ENCODE results near the gene MECP2. TPM values are rescaled to one million over a fixed set of nuclear protein-coding genes. Genes with fewer than 3 reads are reported as not detected.

The MECP2 gene
- total RNA-seq, 1 donor from 2014 or later: 58.8 TPM

DNA sequence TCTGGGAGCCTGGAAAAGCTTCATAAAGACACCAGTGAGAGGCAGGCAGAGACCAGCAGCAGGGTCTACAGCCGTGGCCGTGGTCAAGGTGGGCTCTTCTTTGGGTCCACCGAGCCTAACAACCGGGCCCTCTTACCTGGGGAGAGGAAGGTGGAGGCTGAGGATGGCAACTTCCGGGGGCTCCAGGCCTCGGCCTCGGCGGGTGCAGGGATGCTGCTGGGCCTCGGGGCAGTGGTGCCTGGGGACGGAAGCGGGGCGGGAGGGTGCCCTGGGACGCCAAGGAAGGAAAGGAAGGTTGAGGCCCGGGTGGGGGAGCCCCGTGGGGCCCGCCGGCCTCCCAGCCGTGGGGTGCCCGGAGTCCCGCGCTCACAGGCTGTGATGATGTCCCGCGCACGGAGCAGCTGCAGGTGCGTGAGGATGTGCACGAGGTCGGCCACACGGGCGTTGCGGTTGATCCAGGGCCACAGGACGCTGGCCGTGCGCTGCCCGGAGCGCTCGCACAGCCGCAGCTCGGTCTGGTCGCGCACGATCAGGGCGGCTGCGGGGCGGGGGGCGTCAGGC is 78.4 kb downstream of the MECP2 start:
- DNase-seq: peak; percentile 74
- Mint-ChIP-seq H3K36me3 (ENCODE audit: low read depth) (peaks cover 18% of the 10 kb centered on the region), H3K27me3 (no peaks in the 10 kb centered on the region), H3K27ac (peak overlapping the region; percentile 90), H3K4me3 (peak overlapping the region; percentile 91), H3K9me3 (no peaks in the 10 kb centered on the region), H3K4me1 (peaks cover 11% of the 10 kb centered on the region)
- intact Hi-C loops (cut with micrococcal nuclease): no loop called here

DNA sequence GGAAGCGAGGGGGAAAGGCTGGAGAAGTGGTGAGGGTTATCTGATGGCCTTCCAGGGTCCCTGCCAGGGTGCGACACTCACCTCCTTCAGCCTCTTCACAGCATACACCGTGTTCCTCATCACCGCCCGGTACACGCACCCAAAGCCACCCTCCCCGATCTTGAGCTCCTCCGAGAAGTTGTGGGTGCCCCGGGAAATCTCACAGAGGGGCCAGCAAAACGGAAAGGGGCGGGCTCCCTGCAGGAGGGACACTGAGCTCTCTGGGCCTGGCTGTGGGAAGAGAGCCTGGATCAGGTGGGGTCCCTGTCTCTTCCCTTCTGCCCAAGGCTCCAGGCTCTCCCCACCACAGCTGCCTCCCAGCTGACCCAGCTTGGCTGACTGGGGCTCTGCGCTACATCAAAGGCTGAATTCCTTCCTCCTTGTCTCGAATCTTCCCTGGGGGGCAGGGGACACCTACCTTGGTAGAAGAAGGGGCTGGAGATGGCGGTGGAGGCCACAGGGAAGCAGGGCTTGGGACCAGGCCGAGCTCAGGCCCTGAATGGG is 78.9 kb downstream of the MECP2 start:
- H3K4me1 Mint-ChIP-seq: peaks cover 11% of the 10 kb centered on the region
- intact Hi-C loops (cut with micrococcal nuclease): no loop called here
- DNase-seq: no peak

GRCh38 chrX:154017766-154018517 is 79.6 kb downstream of the MECP2 start:
- DNase-seq: no peak
- Mint-ChIP-seq H3K36me3 (ENCODE audit: low read depth) (peaks cover 20% of the 10 kb centered on the region), H3K27ac (no peak overlapping the region), H3K27me3 (no peaks in the 10 kb centered on the region), H3K4me1 (peaks cover 9% of the 10 kb centered on the region), H3K4me3 (peak overlapping the region; percentile 91), H3K9me3 (no peaks in the 10 kb centered on the region)
- intact Hi-C loops (cut with micrococcal nuclease): no loop called here

More for the DNA sequence above, 78.9 kb downstream of the MECP2 start:
- Mint-ChIP-seq H3K9me3 (no peaks in the 10 kb centered on the region), H3K27me3 (no peaks in the 10 kb centered on the region), H3K27ac (peak overlapping the region; percentile 90), H3K36me3 (ENCODE audit: low read depth) (peaks cover 20% of the 10 kb centered on the region), H3K4me3 (peak overlapping the region; percentile 91)

DNA sequence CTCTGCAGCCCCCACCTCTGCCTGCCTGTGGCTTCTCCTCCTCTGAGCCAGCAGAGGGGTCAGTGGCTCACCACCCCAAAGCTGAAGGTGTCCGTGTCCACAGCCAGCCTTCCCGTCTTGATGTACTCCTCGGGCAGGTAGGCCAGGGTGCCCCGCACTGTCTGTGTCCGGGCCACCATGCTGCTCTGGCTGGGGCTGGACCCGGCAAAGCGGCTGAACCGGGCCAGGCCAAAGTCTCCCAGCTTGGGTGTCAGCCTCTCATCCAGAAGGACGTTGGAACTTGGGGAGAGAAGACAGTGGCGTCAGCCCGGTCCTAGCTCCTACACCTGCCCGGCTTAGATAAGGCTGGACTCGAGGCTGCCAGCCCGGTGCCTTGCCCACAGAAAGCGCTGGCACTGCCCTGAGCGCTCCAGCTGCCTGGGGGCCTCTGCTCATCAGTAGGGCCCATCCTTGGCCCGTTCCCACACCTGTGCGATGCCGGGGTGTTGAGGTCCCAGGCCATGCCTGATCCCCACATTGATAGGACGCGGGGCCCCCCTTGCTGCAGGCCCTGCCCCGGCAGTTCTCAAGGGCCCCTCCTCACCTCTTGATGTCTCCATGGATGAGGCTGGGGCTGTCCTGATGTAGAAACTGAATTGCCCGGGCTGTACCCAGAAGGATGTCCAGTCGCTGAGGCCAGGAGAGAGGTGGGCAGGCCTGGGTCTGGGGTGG is 81.0 kb downstream of the MECP2 start:
- no peaks in the 10 kb centered on the region for H3K27me3 Mint-ChIP-seq
- intact Hi-C loops (cut with micrococcal nuclease): no loop called here
- no peak overlapping the region for H3K4me3 Mint-ChIP-seq
- peaks cover 22% of the 10 kb centered on the region for H3K36me3 Mint-ChIP-seq (ENCODE audit: low read depth)
- no peaks in the 10 kb centered on the region for H3K9me3 Mint-ChIP-seq
- H3K4me1 Mint-ChIP-seq: peaks cover 9% of the 10 kb centered on the region
- DNase-seq: no peak
- H3K27ac Mint-ChIP-seq: no peak overlapping the region

GRCh38 chrX:154015581-154016264 is 81.8 kb downstream of the MECP2 start:
- intact Hi-C loops (cut with micrococcal nuclease): no loop called here
- H3K9me3 Mint-ChIP-seq: no peaks in the 10 kb centered on the region
- DNase-seq: no peak
- peak overlapping the region; percentile 39 for H3K4me3 Mint-ChIP-seq
- peaks cover 22% of the 10 kb centered on the region for H3K36me3 Mint-ChIP-seq (ENCODE audit: low read depth)
- peak overlapping the region; percentile 20 for H3K27ac Mint-ChIP-seq
- peaks cover 7% of the 10 kb centered on the region for H3K4me1 Mint-ChIP-seq
- no peaks in the 10 kb centered on the region for H3K27me3 Mint-ChIP-seq

DNA sequence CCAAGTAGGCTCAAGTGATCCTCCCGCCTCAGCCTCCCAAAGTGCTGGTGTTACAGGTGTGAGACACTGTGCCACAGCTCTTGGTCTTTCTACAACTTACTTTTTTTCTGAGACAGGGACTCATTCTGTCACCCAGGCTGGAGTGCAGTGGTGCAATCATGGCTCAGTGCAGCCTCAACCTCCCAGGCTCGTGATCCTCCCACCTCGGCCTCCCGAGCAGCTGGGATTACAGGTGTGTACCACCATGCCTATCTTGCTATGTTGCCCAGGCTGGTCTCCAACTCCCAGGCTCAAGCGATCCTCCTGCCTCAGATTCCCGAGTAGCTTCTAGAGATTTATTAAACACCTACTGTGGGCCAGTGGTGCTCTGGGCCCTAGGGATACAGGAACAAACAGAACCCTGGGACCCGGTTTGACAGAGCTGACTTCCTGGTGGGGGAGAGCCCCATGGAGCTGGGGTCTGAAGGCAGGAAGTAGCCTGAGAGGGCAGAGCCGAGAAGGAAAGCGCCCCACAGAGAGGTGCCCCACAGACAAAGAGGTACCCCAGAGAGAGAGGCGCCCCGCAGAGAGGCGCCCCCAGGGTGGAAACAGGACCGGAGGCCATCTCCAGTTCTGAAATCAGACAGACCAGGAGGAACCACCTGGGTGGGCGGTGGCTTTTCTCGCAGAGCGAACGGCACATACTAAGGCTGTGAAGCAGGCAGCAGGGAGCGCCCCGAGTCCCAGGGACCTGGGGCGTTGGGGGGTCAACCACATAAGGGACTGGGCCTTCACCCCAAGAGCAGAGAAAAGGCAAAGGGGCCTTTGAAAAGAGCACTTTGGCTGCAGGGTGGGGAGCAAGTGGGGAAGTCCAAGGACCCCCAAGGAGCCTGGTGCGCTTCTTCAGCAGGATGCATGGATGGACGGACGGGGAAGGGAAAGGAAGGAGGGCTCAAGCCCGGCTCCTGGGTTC is 82.8 kb downstream of the MECP2 start:
- H3K4me3 Mint-ChIP-seq: no peak overlapping the region
- H3K36me3 Mint-ChIP-seq (ENCODE audit: low read depth): peaks cover 23% of the 10 kb centered on the region
- peaks cover 4% of the 10 kb centered on the region for H3K4me1 Mint-ChIP-seq
- no peak for DNase-seq
- H3K27ac Mint-ChIP-seq: no peak overlapping the region
- intact Hi-C loops (cut with micrococcal nuclease): loop anchor here (5.0 kb wide), 1 partner anchor 38 kb away; no protein-coding TSS in a partner anchor
- H3K9me3 Mint-ChIP-seq: no peaks in the 10 kb centered on the region
- H3K27me3 Mint-ChIP-seq: no peaks in the 10 kb centered on the region

- Mint-ChIP-seq H3K9me3 (no peaks in the 10 kb centered on the region), H3K4me1 (peaks cover 4% of the 10 kb centered on the region), H3K27ac (peak overlapping the region; percentile 53), H3K36me3 (ENCODE audit: low read depth) (peaks cover 22% of the 10 kb centered on the region), H3K4me3 (no peak overlapping the region), H3K27me3 (no peaks in the 10 kb centered on the region)
- DNase-seq: peak; percentile 83
- intact Hi-C loops (cut with micrococcal nuclease): loop anchor here (5.0 kb wide), 1 partner anchor 39 kb away; no protein-coding TSS in a partner anchor
These were observed 83.7 kb downstream of the MECP2 start for GRCh38 chrX:154013614-154014360.

GRCh38 chrX:154013001-154013421 is 84.5 kb downstream of the MECP2 start:
- Mint-ChIP-seq H3K27me3 (no peaks in the 10 kb centered on the region), H3K4me3 (no peak overlapping the region), H3K4me1 (peaks cover 4% of the 10 kb centered on the region), H3K36me3 (ENCODE audit: low read depth) (peaks cover 20% of the 10 kb centered on the region), H3K9me3 (no peaks in the 10 kb centered on the region), H3K27ac (no peak overlapping the region)
- no peak for DNase-seq
- intact Hi-C loops (cut with micrococcal nuclease): loop anchor here (5.0 kb wide), 1 partner anchor 39 kb away; no protein-coding TSS in a partner anchor

DNA sequence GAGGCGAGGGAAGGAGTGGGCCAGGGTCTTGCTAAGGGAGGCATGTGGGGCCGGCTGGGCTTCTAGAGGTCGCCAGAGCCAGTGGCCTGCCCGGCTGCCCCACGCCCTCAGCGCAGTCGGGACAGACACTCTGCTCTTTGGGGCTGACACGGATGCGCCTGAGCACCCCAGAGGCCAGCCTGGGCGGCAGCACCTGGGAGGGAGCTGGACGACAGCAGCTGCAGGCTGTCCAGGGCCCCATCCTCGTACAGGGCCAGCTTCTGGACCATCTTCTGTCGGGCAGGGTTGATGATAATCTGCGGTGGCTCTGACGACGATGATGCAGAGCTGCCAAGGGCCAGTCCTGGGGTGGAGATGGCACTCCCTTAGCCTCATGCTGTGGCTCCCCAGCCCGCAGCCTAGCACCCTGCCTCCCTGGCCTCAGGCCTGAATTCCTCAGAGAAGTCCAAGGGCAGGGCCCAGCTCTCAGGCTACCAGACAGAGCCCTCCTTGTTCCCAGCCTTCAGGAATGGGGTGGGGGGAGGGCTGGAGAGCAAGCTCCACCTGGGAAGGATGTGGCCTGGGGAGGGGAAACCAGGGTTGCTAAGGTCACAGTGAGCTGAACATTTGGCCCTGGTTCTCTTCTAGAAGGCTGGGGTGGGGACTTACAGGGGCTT is 85.1 kb downstream of the MECP2 start:
- Mint-ChIP-seq H3K27ac (no peak overlapping the region), H3K4me3 (no peak overlapping the region), H3K27me3 (no peaks in the 10 kb centered on the region), H3K36me3 (ENCODE audit: low read depth) (peaks cover 22% of the 10 kb centered on the region), H3K9me3 (no peaks in the 10 kb centered on the region), H3K4me1 (peaks cover 6% of the 10 kb centered on the region)
- DNase-seq: no peak
- intact Hi-C loops (cut with micrococcal nuclease): loop anchor here (5.0 kb wide), 1 partner anchor 40 kb away; no protein-coding TSS in a partner anchor

GRCh38 chrX:154011376-154012335 is 85.9 kb downstream of the MECP2 start:
- Mint-ChIP-seq H3K27me3 (no peaks in the 10 kb centered on the region), H3K4me3 (no peak overlapping the region), H3K27ac (no peak overlapping the region), H3K36me3 (ENCODE audit: low read depth) (peaks cover 23% of the 10 kb centered on the region), H3K4me1 (peaks cover 6% of the 10 kb centered on the region), H3K9me3 (no peaks in the 10 kb centered on the region)
- no peak for DNase-seq
- intact Hi-C loops (cut with micrococcal nuclease): loop anchor here (5.0 kb wide), 1 partner anchor 41 kb away; no protein-coding TSS in a partner anchor

Measured in activated CD4-positive, alpha-beta T cell treated with anti-CD3 and anti-CD28 coated beads, Interleukin-2, amount 10 ng/mL, durations not matched to agents 24 days and 14 days (primary cell).